SK-N-SH (cell line): ENCODE measurements around the gene CLDN14. TPM values are rescaled to one million over a fixed set of nuclear protein-coding genes. Genes with fewer than 3 reads are reported as not detected.
A peak's percentile ranks its signal among the peaks of the same experiment; 100 is the strongest.

Experiments
- CTCF ChIA-PET: fragments of 300-600, 350-600 bp; formaldehyde crosslinking; extraction: SDS; loops from one replicate; lab custom pipeline; 2021; lab: Yijun Ruan, JAX
- POLR2A ChIA-PET: fragments of 350-600 bp; sonication (Branson Sonifier 250); formaldehyde crosslinking; extraction: SDS; loops from one replicate; lab custom pipeline; 2020; ENCODE audit warnings: antibody characterized with exemption, inconsistent platforms; lab: Yijun Ruan, JAX
- DNase-seq: peaks from one replicate; pipeline ENCODE4 v3.0.0; 2012
- H2AFZ ChIP-seq: fragments of 200-600 bp; sonication (generic); 2 replicates; pipeline ENCODE4 v1.8.1; 2016; ENCODE audit warnings: antibody characterized with exemption, mild to moderate bottlenecking, low read depth
- H3F3A ChIP-seq: fragments of 200-600 bp; sonication (generic); replicated peaks from 2 replicates; pipeline ENCODE3; 2016; ENCODE audit warnings: antibody characterized with exemption, mild to moderate bottlenecking; ENCODE audit not compliant: insufficient read depth
- H3K27ac ChIP-seq, 2 experiments: fragments of 200-500 bp in 1 of 2; fragments of 200-600 bp in 1 of 2; sonication (Bioruptor generic) in 1 of 2; sonication (generic), shearing (Covaris generic) in 1 of 2; 2 replicates each; pipeline versions ENCODE4 v1.5.1 to v1.6.1; 2014 to 2016; ENCODE audit warnings: low read depth in 2 of 2, inconsistent platforms in 1 of 2, low read length in 1 of 2, mild to moderate bottlenecking in 1 of 2, mixed read lengths in 1 of 2
- H3K27me3 ChIP-seq: fragments of 200-600 bp; sonication (generic), shearing (Covaris generic); 2 replicates; pipeline ENCODE4 v1.6.1; 2016; ENCODE audit warnings: mixed run types; ENCODE audit not compliant: insufficient read depth
- H3K36me3 ChIP-seq, 2 experiments: fragments of 200-500 bp in 1 of 2; fragments of 200-600 bp in 1 of 2; sonication (Bioruptor generic) in 1 of 2; sonication (generic) in 1 of 2; replicated peaks in 1 of 2; 2 replicates each; pipeline versions ENCODE3 to v1.5.1; 2014 to 2016; ENCODE audit warnings: low read length in 1 of 2, mild to moderate bottlenecking in 1 of 2; ENCODE audit not compliant: insufficient read depth in 2 of 2, control insufficient read depth in 1 of 2
- H3K4me1 ChIP-seq, 2 experiments: fragments of 200-500 bp in 1 of 2; fragments of 200-600 bp in 1 of 2; sonication (Bioruptor generic) in 1 of 2; sonication (generic), shearing (Covaris generic) in 1 of 2; 2 replicates each; pipeline versions ENCODE4 v1.5.1 to v1.6.1; 2014 to 2016; ENCODE audit warnings: low read depth in 1 of 2, low read length in 1 of 2, mixed run types in 1 of 2; ENCODE audit not compliant: insufficient read depth in 2 of 2, control insufficient read depth in 1 of 2
- H3K4me2 ChIP-seq: fragments of 200-600 bp; sonication (generic), shearing (Covaris generic); 2 replicates; pipeline ENCODE4 v1.6.1; 2017; ENCODE audit warnings: mixed run types
- H3K4me3 ChIP-seq, 2 experiments: fragments of 200-500 bp in 1 of 2; fragments of 200-600 bp in 1 of 2; sonication (Bioruptor generic) in 1 of 2; sonication (generic), shearing (Covaris generic) in 1 of 2; 2 replicates each; pipeline versions ENCODE4 v1.5.1 to v1.8.1; 2014 to 2016; ENCODE audit warnings: low read depth in 2 of 2, inconsistent platforms in 1 of 2, low read length in 1 of 2, mild to moderate bottlenecking in 1 of 2, mixed read lengths in 1 of 2, moderate library complexity in 1 of 2
- H3K79me2 ChIP-seq: fragments of 200-600 bp; sonication (generic); 2 replicates; pipeline ENCODE4 v1.8.1; 2017; ENCODE audit warnings: mild to moderate bottlenecking; ENCODE audit not compliant: insufficient read depth
- H3K9ac ChIP-seq: fragments of 200-600 bp; sonication (generic); 2 replicates; pipeline ENCODE4 v1.6.1; 2017; ENCODE audit warnings: mixed run types
- H3K9me2 ChIP-seq: fragments of 200-600 bp; sonication (generic); 2 replicates; pipeline ENCODE4 v1.6.1; 2017; ENCODE audit warnings: mixed run types
- H3K9me3 ChIP-seq: fragments of 200-600 bp; sonication (generic); 2 replicates; pipeline ENCODE4 v1.6.1; 2017; ENCODE audit warnings: mixed run types, mild to moderate bottlenecking, moderate library complexity
- H4K20me1 ChIP-seq: fragments of 200-600 bp; sonication (generic); 2 replicates; pipeline ENCODE4 v1.6.1; 2017; ENCODE audit warnings: mild to moderate bottlenecking, mixed run types; ENCODE audit not compliant: insufficient read depth
- CHD2 ChIP-seq: fragments of 150-350 bp; IDR thresholded peaks from 2 replicates; pipeline ENCODE4 v1.6.1; 2018; ENCODE audit warnings: low read length; ENCODE audit not compliant: partially characterized antibody
- GABPA ChIP-seq: IDR thresholded peaks from 2 replicates; pipeline ENCODE4 v1.4.0; 2012; ENCODE audit warnings: low read depth, mild to moderate bottlenecking
- GATA2 ChIP-seq: sonication (generic); formaldehyde crosslinking; IDR thresholded peaks from 2 replicates; pipeline ENCODE4 v1.5.0; 2020; ENCODE audit warnings: mild to moderate bottlenecking, missing genetic modification reagents
- NFIC ChIP-seq: IDR thresholded peaks from 2 replicates; pipeline ENCODE4 v1.4.0; 2012; ENCODE audit warnings: borderline replicate concordance
- NRF1 ChIP-seq: IDR thresholded peaks from 2 replicates; pipeline ENCODE4 v1.6.1; 2012; ENCODE audit warnings: low read depth, mild to moderate bottlenecking, low read length
- POLR2AphosphoS5 ChIP-seq: IDR thresholded peaks from 2 replicates; pipeline ENCODE4 v1.6.1; 2012; ENCODE audit warnings: low read depth, low read length
- RAD21 ChIP-seq: IDR thresholded peaks from 2 replicates; pipeline ENCODE4 v1.6.1; 2012; ENCODE audit warnings: mild to moderate bottlenecking, low read length
- RCOR1 ChIP-seq: fragments of 150-350 bp; IDR thresholded peaks from 2 replicates; pipeline ENCODE4 v1.6.1; 2017; ENCODE audit warnings: antibody characterized with exemption, low read length
- RXRA ChIP-seq: IDR thresholded peaks from 2 replicates; pipeline ENCODE4 v1.4.0; 2012; ENCODE audit warnings: low read depth, mild to moderate bottlenecking, borderline replicate concordance
- SIN3A ChIP-seq: IDR thresholded peaks from 2 replicates; pipeline ENCODE4 v1.6.1; 2012; ENCODE audit warnings: low read depth, mild to moderate bottlenecking, low read length, moderate library complexity, borderline replicate concordance
- TEAD4 ChIP-seq: IDR thresholded peaks from 2 replicates; pipeline ENCODE4 v1.4.0; 2012; ENCODE audit warnings: mild to moderate bottlenecking, borderline replicate concordance; ENCODE audit not compliant: insufficient read depth
- YY1 ChIP-seq: IDR thresholded peaks from 2 replicates; pipeline ENCODE4 v1.4.0; 2012; ENCODE audit warnings: low read depth, mild to moderate bottlenecking
- WGBS: methylation state at CpG from one replicate; pipeline ENCODE4 v1.1.6; 2017; ENCODE audit warnings: low lambda C conversion rate; 5-methylcytosine and 5-hydroxymethylcytosine counted together
- polyA plus RNA-seq, 3 experiments: library from polyadenylated mRNA; depleted of rRNA; stranded (reverse); fragments of >200 nt; gene quantifications; 2 replicates each; pipeline ENCODE4 v1.2.3, GENCODE V29; 2012
- TF ChIP-seq, protein P1 (sequence below): IDR thresholded peaks from 2 replicates; pipeline ENCODE4; 2012
- TF ChIP-seq, protein P2 (sequence below): fragments of 150-350 bp; IDR thresholded peaks from 2 replicates; pipeline ENCODE4 v1.6.1; 2016; ENCODE audit warnings: mild to moderate bottlenecking, low read depth, low read length
- TF ChIP-seq, protein P3 (sequence below): IDR thresholded peaks from 2 replicates; pipeline ENCODE4 v1.4.0; 2012; ENCODE audit warnings: low read depth
- TF ChIP-seq, protein P4 (sequence below): IDR thresholded peaks from 2 replicates; pipeline ENCODE4 v1.6.1; 2012; ENCODE audit warnings: mild to moderate bottlenecking, low read depth, low read length, moderate library complexity
- TF ChIP-seq, protein P5 (sequence below): fragments of 150-350 bp; IDR thresholded peaks from 2 replicates; pipeline ENCODE4 v1.6.1; 2017; ENCODE audit warnings: antibody characterized with exemption, low read length, low read depth, borderline replicate concordance
- TF ChIP-seq, protein P6 (sequence below): IDR thresholded peaks from 2 replicates; pipeline ENCODE4 v1.4.0; 2012; ENCODE audit warnings: low read depth, borderline replicate concordance

The CLDN14 gene
- polyA plus RNA-seq, 1 of the 3 experiments (the other 2 are of a cell fraction): not detected

DNA sequence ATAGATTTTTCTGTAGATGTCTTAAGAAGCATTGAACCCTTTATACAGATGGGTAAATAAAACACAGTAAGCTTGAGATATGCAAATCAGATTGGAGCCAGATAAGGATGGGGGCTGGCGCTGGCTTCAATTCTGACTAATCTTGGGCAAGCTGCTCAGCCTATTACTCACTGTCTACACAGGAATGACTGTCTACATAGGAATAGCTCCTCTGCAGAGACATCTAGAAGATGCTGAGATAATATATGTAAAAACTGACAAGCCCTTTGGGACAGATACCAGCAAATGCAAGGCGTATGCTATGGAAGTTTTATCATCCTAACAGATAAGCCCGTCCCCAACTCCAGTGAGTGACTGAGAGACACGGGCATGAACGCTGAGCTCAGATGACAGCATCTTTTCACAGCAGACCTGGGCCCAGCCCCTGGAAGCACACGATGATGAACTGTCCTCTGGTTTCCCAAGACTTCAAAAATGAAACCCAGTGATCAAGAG is 1.7 kb downstream of the CLDN14 start (continued):
- TF ChIP-seq, protein P1, sequence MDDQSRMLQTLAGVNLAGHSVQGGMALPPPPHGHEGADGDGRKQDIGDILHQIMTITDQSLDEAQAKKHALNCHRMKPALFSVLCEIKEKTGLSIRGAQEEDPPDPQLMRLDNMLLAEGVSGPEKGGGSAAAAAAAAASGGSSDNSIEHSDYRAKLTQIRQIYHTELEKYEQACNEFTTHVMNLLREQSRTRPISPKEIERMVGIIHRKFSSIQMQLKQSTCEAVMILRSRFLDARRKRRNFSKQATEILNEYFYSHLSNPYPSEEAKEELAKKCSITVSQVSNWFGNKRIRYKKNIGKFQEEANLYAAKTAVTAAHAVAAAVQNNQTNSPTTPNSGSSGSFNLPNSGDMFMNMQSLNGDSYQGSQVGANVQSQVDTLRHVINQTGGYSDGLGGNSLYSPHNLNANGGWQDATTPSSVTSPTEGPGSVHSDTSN: peak; percentile 83
- TF ChIP-seq, protein P2, sequence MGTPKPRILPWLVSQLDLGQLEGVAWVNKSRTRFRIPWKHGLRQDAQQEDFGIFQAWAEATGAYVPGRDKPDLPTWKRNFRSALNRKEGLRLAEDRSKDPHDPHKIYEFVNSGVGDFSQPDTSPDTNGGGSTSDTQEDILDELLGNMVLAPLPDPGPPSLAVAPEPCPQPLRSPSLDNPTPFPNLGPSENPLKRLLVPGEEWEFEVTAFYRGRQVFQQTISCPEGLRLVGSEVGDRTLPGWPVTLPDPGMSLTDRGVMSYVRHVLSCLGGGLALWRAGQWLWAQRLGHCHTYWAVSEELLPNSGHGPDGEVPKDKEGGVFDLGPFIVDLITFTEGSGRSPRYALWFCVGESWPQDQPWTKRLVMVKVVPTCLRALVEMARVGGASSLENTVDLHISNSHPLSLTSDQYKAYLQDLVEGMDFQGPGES: no peak
- TF ChIP-seq, protein P3, sequence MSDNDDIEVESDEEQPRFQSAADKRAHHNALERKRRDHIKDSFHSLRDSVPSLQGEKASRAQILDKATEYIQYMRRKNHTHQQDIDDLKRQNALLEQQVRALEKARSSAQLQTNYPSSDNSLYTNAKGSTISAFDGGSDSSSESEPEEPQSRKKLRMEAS: peak; percentile 37; the same call in 1 of the 2 replicates
- TF ChIP-seq RCOR1: no peak
- peak; percentile 77 for TF ChIP-seq NFIC

DNA sequence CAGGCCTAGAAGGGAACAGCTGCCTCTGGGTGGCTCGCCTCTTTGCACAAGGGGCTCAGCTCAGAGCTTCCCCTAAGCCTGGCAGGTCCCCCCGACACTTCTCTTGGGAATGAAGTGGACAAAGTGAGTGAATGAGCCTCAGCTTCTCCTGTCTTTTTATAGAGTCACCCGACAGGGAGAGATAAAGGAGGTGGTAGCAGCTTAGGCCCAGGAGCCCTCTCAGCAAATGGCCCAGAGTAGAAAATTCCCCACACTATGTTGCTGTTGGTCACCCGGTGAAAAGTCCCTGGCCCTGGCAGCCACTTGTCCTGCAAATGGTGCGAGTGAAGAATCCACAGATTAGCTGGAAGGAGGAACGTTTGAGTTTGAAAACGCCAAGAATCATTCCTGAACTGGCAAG is 2.4 kb downstream of the CLDN14 start:
- WGBS: 86% methylated on average over 7 of the region's 7 CpGs
- no peak overlapping the region for H3K9ac ChIP-seq
- H3K9me2 ChIP-seq: no peaks in the 10 kb centered on the region
- POLR2A ChIA-PET: no interaction called here
- no peak overlapping the region for H3K4me2 ChIP-seq
- H3K4me1 ChIP-seq: peaks cover 0 to 16% of the 10 kb centered on the region in 2 experiments; a peak in 2 of 4 replicates
- H2AFZ ChIP-seq: peak overlapping the region; percentile 48; the same call in 1 of the 2 replicates
- H3F3A ChIP-seq: peaks cover 24% of the 10 kb centered on the region
- H3K36me3 ChIP-seq: no peaks in the 10 kb centered on the region
- CTCF ChIA-PET: interaction anchor here (1.4 kb wide), 1 partner anchor 26 kb away, joined by 3 read pairs; no protein-coding TSS in a partner anchor
- H3K27me3 ChIP-seq: no peaks in the 10 kb centered on the region
- no peaks in the 10 kb centered on the region for H3K79me2 ChIP-seq
- H3K4me3 ChIP-seq: no peak overlapping the region
- H3K27ac ChIP-seq: peak overlapping the region in 1 of 2 experiments; percentile 87; a peak in 2 of 4 replicates
- H4K20me1 ChIP-seq: no peaks in the 10 kb centered on the region
- no peak for DNase-seq
- no peaks in the 10 kb centered on the region for H3K9me3 ChIP-seq
- TF ChIP-seq NFIC (no peak), RAD21 (no peak), TEAD4 (no peak), RCOR1 (no peak), SIN3A (no peak), CHD2 (no peak), RXRA (no peak), GATA2 (CRISPR knock-in tag) (no peak), GABPA (no peak), NRF1 (no peak), YY1 (no peak), POLR2AphosphoS5 (no peak)
- TF ChIP-seq, protein P4, sequence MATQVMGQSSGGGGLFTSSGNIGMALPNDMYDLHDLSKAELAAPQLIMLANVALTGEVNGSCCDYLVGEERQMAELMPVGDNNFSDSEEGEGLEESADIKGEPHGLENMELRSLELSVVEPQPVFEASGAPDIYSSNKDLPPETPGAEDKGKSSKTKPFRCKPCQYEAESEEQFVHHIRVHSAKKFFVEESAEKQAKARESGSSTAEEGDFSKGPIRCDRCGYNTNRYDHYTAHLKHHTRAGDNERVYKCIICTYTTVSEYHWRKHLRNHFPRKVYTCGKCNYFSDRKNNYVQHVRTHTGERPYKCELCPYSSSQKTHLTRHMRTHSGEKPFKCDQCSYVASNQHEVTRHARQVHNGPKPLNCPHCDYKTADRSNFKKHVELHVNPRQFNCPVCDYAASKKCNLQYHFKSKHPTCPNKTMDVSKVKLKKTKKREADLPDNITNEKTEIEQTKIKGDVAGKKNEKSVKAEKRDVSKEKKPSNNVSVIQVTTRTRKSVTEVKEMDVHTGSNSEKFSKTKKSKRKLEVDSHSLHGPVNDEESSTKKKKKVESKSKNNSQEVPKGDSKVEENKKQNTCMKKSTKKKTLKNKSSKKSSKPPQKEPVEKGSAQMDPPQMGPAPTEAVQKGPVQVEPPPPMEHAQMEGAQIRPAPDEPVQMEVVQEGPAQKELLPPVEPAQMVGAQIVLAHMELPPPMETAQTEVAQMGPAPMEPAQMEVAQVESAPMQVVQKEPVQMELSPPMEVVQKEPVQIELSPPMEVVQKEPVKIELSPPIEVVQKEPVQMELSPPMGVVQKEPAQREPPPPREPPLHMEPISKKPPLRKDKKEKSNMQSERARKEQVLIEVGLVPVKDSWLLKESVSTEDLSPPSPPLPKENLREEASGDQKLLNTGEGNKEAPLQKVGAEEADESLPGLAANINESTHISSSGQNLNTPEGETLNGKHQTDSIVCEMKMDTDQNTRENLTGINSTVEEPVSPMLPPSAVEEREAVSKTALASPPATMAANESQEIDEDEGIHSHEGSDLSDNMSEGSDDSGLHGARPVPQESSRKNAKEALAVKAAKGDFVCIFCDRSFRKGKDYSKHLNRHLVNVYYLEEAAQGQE: no peak
- TF ChIP-seq, protein P5, sequence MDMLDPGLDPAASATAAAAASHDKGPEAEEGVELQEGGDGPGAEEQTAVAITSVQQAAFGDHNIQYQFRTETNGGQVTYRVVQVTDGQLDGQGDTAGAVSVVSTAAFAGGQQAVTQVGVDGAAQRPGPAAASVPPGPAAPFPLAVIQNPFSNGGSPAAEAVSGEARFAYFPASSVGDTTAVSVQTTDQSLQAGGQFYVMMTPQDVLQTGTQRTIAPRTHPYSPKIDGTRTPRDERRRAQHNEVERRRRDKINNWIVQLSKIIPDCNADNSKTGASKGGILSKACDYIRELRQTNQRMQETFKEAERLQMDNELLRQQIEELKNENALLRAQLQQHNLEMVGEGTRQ: no peak
- TF ChIP-seq, protein P1: no peak
- TF ChIP-seq, protein P6, sequence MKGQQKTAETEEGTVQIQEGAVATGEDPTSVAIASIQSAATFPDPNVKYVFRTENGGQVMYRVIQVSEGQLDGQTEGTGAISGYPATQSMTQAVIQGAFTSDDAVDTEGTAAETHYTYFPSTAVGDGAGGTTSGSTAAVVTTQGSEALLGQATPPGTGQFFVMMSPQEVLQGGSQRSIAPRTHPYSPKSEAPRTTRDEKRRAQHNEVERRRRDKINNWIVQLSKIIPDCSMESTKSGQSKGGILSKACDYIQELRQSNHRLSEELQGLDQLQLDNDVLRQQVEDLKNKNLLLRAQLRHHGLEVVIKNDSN: no peak
- TF ChIP-seq, protein P2: no peak
- TF ChIP-seq, all 33 proteins: peak for 0
